ENCODE results near the gene WDR49. TPM values are rescaled to one million over a fixed set of nuclear protein-coding genes. Genes with fewer than 3 reads are reported as not detected.
"Not testable (repeated sequence)": the region's sequence is repeated elsewhere in the genome, so short reads cannot be mapped to it uniquely, and the experiment has no call there.

The WDR49 gene
- total RNA-seq, 2 experiments from 2014 or later: not detected

DNA sequence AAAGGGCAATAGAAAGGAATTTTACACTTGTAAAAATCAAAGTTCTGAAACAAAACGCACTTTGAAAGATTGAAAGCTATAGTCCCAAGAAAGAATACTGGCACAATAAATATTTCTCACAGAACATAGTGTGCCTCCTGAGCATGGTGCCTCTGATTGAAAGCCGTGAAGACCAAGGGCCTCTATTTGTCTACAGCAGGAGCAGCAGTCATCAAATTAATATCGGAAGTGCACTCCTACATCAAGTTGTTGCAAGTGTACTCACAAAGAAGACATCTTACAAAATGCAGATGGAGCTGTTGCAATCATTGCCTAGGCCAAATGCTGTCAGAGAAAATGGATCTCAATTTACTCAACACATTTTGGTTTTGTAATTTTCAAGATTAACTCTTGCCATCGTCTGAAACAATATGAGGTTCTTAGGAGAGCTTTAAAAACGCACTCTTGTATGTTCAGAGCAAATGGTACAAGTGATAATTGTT, 9.2 kb upstream of the WDR49 start:
- no peaks in the 10 kb centered on the region for H3K27me3 Mint-ChIP-seq
- DNase-seq: no peak
- H3K4me3 Mint-ChIP-seq: no peak overlapping the region
- H3K27ac Mint-ChIP-seq: no peak overlapping the region
- no peaks in the 10 kb centered on the region for H3K36me3 Mint-ChIP-seq (ENCODE audit: low read depth)
- CTCF ChIA-PET: no interaction called here
- no peaks in the 10 kb centered on the region for H3K4me1 Mint-ChIP-seq
- H3K9me3 Mint-ChIP-seq: no peaks in the 10 kb centered on the region
- POLR2A ChIA-PET: no interaction called here

GRCh38 chr3:167657684-167658225, 4.0 kb upstream of the WDR49 start:
- ChIA-PET POLR2A (no interaction called here), CTCF (no interaction called here)
- Mint-ChIP-seq H3K4me3 (no peak overlapping the region), H3K27ac (no peak overlapping the region), H3K9me3 (no peaks in the 10 kb centered on the region), H3K27me3 (no peaks in the 10 kb centered on the region), H3K4me1 (no peaks in the 10 kb centered on the region), H3K36me3 (ENCODE audit: low read depth) (no peaks in the 10 kb centered on the region)
- DNase-seq: no peak

DNA sequence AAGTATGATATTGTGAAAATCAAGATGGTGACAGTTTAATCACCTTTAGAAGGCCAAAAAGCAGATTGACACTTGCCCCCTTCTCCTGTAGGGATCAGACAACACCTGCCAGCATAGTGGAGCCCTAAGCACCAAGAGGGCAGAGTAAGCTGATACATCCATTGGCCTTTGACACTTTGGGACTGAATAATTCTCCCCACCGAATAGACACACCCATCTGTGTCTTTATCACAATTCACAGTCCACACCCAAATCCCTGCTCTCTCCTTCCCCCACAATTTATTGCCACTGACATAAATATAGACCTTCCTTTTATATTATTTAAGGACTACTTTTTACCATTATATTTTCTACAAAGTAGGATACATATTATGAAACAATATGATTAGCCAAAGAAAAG, 3.1 kb upstream of the WDR49 start:
- Mint-ChIP-seq H3K36me3 (ENCODE audit: low read depth) (no peaks in the 10 kb centered on the region), H3K27ac (no peak overlapping the region), H3K27me3 (no peaks in the 10 kb centered on the region), H3K4me3 (no peak overlapping the region), H3K9me3 (no peaks in the 10 kb centered on the region), H3K4me1 (no peaks in the 10 kb centered on the region)
- ChIA-PET CTCF (no interaction called here), POLR2A (no interaction called here)
- no peak for DNase-seq

- Mint-ChIP-seq H3K4me1 (no peaks in the 10 kb centered on the region), H3K27me3 (no peaks in the 10 kb centered on the region), H3K4me3 (no peak overlapping the region), H3K27ac (no peak overlapping the region), H3K9me3 (no peaks in the 10 kb centered on the region), H3K36me3 (ENCODE audit: low read depth) (no peaks in the 10 kb centered on the region)
- POLR2A ChIA-PET: no interaction called here
- CTCF ChIA-PET: no interaction called here
- DNase-seq: no peak
Observed at GRCh38 chr3:167653155-167653554, 587 bp downstream of the WDR49 start.

- no peaks in the 10 kb centered on the region for H3K36me3 Mint-ChIP-seq (ENCODE audit: low read depth)
- no peaks in the 10 kb centered on the region for H3K27me3 Mint-ChIP-seq
- DNase-seq: no peak
- no peak overlapping the region for H3K4me3 Mint-ChIP-seq
- ChIA-PET POLR2A (no interaction called here), CTCF (interaction anchor here (0.6 kb wide), 1 partner anchor 34 kb away, joined by 4 read pairs; no protein-coding TSS in a partner anchor)
- H3K27ac Mint-ChIP-seq: no peak overlapping the region
- H3K9me3 Mint-ChIP-seq: no peaks in the 10 kb centered on the region
- no peaks in the 10 kb centered on the region for H3K4me1 Mint-ChIP-seq
Observed at GRCh38 chr3:167651826-167652225, 1.9 kb downstream of the WDR49 start.

- Mint-ChIP-seq H3K27ac (no peak overlapping the region), H3K4me1 (no peaks in the 10 kb centered on the region), H3K27me3 (no peaks in the 10 kb centered on the region), H3K4me3 (no peak overlapping the region), H3K9me3 (peaks cover 6% of the 10 kb centered on the region), H3K36me3 (ENCODE audit: low read depth) (no peaks in the 10 kb centered on the region)
- ChIA-PET CTCF (interaction anchor here (0.6 kb wide), 1 partner anchor 630 kb away, joined by 3 read pairs; no protein-coding TSS in a partner anchor), POLR2A (no interaction called here)
- DNase-seq: no peak
Observed at GRCh38 chr3:167650459-167650858, 3.3 kb downstream of the WDR49 start.

DNA sequence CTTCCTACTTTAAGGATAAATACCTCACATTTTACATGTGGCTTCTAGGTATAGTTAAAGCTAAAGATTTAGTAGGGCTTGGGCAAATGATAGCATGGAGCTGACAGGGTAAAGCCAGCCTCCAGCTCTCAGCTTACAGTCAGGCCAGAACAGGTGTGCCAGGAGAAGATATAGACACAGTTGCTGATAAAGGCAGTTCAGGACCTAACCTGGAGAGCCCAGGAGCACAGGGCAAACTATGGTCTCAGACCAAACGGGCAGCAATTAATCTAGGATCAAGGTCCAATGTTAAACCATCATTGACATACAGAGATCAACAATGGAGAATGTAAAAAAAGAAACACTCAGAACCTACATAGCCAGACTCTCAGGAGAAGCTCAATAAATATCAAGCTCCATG, 4.0 kb downstream of the WDR49 start:
- ChIA-PET CTCF (no interaction called here), POLR2A (no interaction called here)
- Mint-ChIP-seq H3K4me3 (no peak overlapping the region), H3K27me3 (no peaks in the 10 kb centered on the region), H3K36me3 (ENCODE audit: low read depth) (no peaks in the 10 kb centered on the region), H3K4me1 (no peaks in the 10 kb centered on the region), H3K27ac (no peak overlapping the region), H3K9me3 (peaks cover 6% of the 10 kb centered on the region)
- DNase-seq: no peak

GRCh38 chr3:167644611-167645010, 9.1 kb downstream of the WDR49 start:
- CTCF ChIA-PET: interaction anchor here (1.2 kb wide), 1 partner anchor 40 kb away, joined by 3 read pairs; no protein-coding TSS in a partner anchor

DNA sequence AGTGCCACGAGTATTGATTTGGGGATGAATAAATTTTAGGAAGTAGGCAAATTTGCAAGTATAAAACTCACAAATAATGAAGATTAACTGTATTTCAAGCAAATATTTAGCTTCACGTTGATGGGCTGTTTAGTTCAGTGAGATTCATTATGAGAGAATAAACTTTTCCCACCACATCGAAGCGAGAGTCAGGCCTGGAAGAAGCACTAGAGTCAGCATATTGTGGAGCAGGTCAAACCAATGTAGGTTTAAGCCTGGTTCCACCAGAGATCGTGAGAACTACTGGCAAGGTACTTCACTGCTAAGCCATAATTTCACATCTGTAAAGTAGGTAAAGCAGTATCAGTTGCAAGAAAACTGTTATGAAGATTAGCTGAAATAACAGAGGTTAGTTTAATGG, 22.3 kb downstream of the WDR49 start:
- no peaks in the 10 kb centered on the region for H3K27me3 Mint-ChIP-seq
- no peak overlapping the region for H3K4me3 Mint-ChIP-seq
- H3K27ac Mint-ChIP-seq: no peak overlapping the region
- ChIA-PET POLR2A (no interaction called here), CTCF (no interaction called here)
- no peaks in the 10 kb centered on the region for H3K9me3 Mint-ChIP-seq
- DNase-seq: no peak
- no peaks in the 10 kb centered on the region for H3K36me3 Mint-ChIP-seq (ENCODE audit: low read depth)
- H3K4me1 Mint-ChIP-seq: no peaks in the 10 kb centered on the region

More at GRCh38 chr3:167644611-167645010, 9.1 kb downstream of the WDR49 start:
- no peak overlapping the region for H3K27ac Mint-ChIP-seq
- no peak overlapping the region for H3K4me3 Mint-ChIP-seq
- no peak for DNase-seq
- H3K9me3 Mint-ChIP-seq: peaks cover 6% of the 10 kb centered on the region
- POLR2A ChIA-PET: no interaction called here
- no peaks in the 10 kb centered on the region for H3K27me3 Mint-ChIP-seq
- H3K36me3 Mint-ChIP-seq (ENCODE audit: low read depth): no peaks in the 10 kb centered on the region
- H3K4me1 Mint-ChIP-seq: no peaks in the 10 kb centered on the region

- Mint-ChIP-seq H3K4me1 (no peaks in the 10 kb centered on the region), H3K4me3 (no peak overlapping the region), H3K36me3 (ENCODE audit: low read depth) (no peaks in the 10 kb centered on the region), H3K27me3 (peaks cover 2% of the 10 kb centered on the region), H3K27ac (no peak overlapping the region), H3K9me3 (no peaks in the 10 kb centered on the region)
- CTCF ChIA-PET: interaction anchor here (2.6 kb wide), 1 partner anchor 58 kb away, joined by 6 read pairs; no protein-coding TSS in a partner anchor
- no peak for DNase-seq
- POLR2A ChIA-PET: no interaction called here
Observed at GRCh38 chr3:167626490-167626889, 27.3 kb downstream of the WDR49 start.

- no peak for DNase-seq
- H3K4me1 Mint-ChIP-seq: no peaks in the 10 kb centered on the region
- CTCF ChIA-PET: no interaction called here
- H3K27me3 Mint-ChIP-seq: no peaks in the 10 kb centered on the region
- no peaks in the 10 kb centered on the region for H3K36me3 Mint-ChIP-seq (ENCODE audit: low read depth)
- POLR2A ChIA-PET: no interaction called here
- H3K9me3 Mint-ChIP-seq: no peaks in the 10 kb centered on the region
- no peak overlapping the region for H3K27ac Mint-ChIP-seq
- H3K4me3 Mint-ChIP-seq: no peak overlapping the region
Observed at GRCh38 chr3:167615030-167615429, 38.7 kb downstream of the WDR49 start.

- H3K36me3 Mint-ChIP-seq (ENCODE audit: low read depth); CTCF ChIA-PET; H3K27me3 Mint-ChIP-seq; DNase-seq; H3K9me3 Mint-ChIP-seq; POLR2A ChIA-PET; H3K27ac Mint-ChIP-seq; H3K4me3 Mint-ChIP-seq; H3K4me1 Mint-ChIP-seq: not testable (repeated sequence)
Observed at GRCh38 chr3:167614196-167614595, 39.5 kb downstream of the WDR49 start.

DNA sequence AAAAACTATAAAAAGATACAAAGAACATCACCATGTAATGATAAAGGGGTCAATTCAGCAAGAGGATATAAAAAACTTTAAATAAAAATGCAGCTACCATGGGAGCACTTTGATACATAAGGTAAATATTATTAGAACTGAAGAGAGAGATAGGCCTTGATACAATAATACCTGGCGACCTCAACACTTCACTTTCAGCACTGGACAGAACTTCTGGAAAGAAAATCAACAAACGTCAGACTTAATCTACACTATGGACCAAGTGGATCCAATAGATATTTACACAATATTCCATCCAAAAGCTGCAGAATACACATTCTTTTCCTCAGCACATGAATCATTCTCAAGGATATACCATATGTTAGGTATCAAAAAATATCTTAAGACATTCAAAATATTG, 42.0 kb downstream of the WDR49 start:
- Mint-ChIP-seq H3K27me3 (no peaks in the 10 kb centered on the region), H3K36me3 (ENCODE audit: low read depth) (no peaks in the 10 kb centered on the region), H3K4me1 (no peaks in the 10 kb centered on the region), H3K4me3 (no peak overlapping the region), H3K9me3 (no peaks in the 10 kb centered on the region), H3K27ac (no peak overlapping the region)
- ChIA-PET CTCF (no interaction called here), POLR2A (no interaction called here)
- no peak for DNase-seq

- no peaks in the 10 kb centered on the region for H3K27me3 Mint-ChIP-seq
- H3K27ac Mint-ChIP-seq: no peak overlapping the region
- H3K4me1 Mint-ChIP-seq: no peaks in the 10 kb centered on the region
- ChIA-PET POLR2A (no interaction called here), CTCF (no interaction called here)
- no peak overlapping the region for H3K4me3 Mint-ChIP-seq
- H3K9me3 Mint-ChIP-seq: no peaks in the 10 kb centered on the region
- no peak for DNase-seq
- H3K36me3 Mint-ChIP-seq (ENCODE audit: low read depth): no peaks in the 10 kb centered on the region
Observed at GRCh38 chr3:167609156-167609555, 44.6 kb downstream of the WDR49 start.

Measured in activated CD4-positive, alpha-beta memory T cell treated with anti-CD3 and anti-CD28 coated beads, Interleukin-2, amount 10 ng/mL, durations not matched to agents 7 days and 5 days (primary cell).